WTC11 (cell line): Measurements from ENCODE around the gene UNC119B. TPM values are rescaled to one million over a fixed set of nuclear protein-coding genes. Genes with fewer than 3 reads are reported as not detected.

Experiments used
- ATAC-seq: fragments of 200-7000 bp; cut with Tn5 transposase; 2 replicates; pipeline ENCODE4 v1.10.0; 2021; ENCODE audit warnings: mild to moderate bottlenecking, moderate library complexity
- CTCF ChIA-PET: fragments of 300-600 bp; sonication (Branson Sonifier 250); formaldehyde crosslinking; loops from one replicate; lab custom pipeline; 2021; ENCODE audit warnings: antibody characterized with exemption; lab: Charles Lee
- POLR2A ChIA-PET: fragments of 350-600 bp; sonication (Branson Sonifier 250); formaldehyde crosslinking; loops from one replicate; lab custom pipeline; 2021; ENCODE audit warnings: antibody characterized with exemption; lab: Charles Lee
- DNase-seq: peaks from one replicate; pipeline ENCODE4 v3.0.0; 2021; ENCODE audit warnings: low spot score
- H3K27ac Mint-ChIP-seq: 2 replicates; pipeline ENCODE4 v1.8.0; 2021; ENCODE audit warnings: mixed read lengths
- H3K27me3 Mint-ChIP-seq: 2 replicates; pipeline ENCODE4 v1.8.0; 2021; ENCODE audit warnings: low read depth, mild to moderate bottlenecking, moderate library complexity, mixed read lengths
- H3K36me3 Mint-ChIP-seq: 2 replicates; pipeline ENCODE4 v1.8.0; 2021; ENCODE audit warnings: mixed read lengths
- H3K4me1 Mint-ChIP-seq: 2 replicates; pipeline ENCODE4 v1.8.0; 2022; ENCODE audit warnings: mixed read lengths
- H3K4me3 Mint-ChIP-seq: 2 replicates; pipeline ENCODE4 v1.8.0; 2021; ENCODE audit warnings: mild to moderate bottlenecking, moderate library complexity, mixed read lengths
- H3K9me3 Mint-ChIP-seq: 2 replicates; pipeline ENCODE4 v1.8.0; 2021; ENCODE audit warnings: mixed read lengths
- CREB1 ChIP-seq: sonication (generic); formaldehyde crosslinking; IDR thresholded peaks from 2 replicates; pipeline ENCODE4 v1.8.0; 2023; ENCODE audit warnings: mild to moderate bottlenecking, missing genetic modification reagents
- ELF4 ChIP-seq: sonication (generic); formaldehyde crosslinking; IDR thresholded peaks from 2 replicates; pipeline ENCODE4 v1.8.1; 2022; ENCODE audit warnings: low read depth, mild to moderate bottlenecking, moderate library complexity, missing genetic modification reagents
- EMX1 ChIP-seq: fragments of 250-450 bp; sonication (Bioruptor Pico); IDR thresholded peaks from 2 replicates; pipeline ENCODE4 v1.8.0; 2021; ENCODE audit warnings: mild to moderate bottlenecking
- NFATC4 ChIP-seq: fragments of 250-450 bp; sonication (Bioruptor Pico); IDR thresholded peaks from 2 replicates; pipeline ENCODE4 v1.9.0; 2021; ENCODE audit warnings: mild to moderate bottlenecking
- NFYB ChIP-seq: sonication (generic); formaldehyde crosslinking; conservative IDR thresholded peaks from 2 replicates; pipeline ENCODE4 v1.8.0; 2022; ENCODE audit warnings: low read depth, missing genetic modification reagents
- RORB ChIP-seq: fragments of 250-450 bp; sonication (Bioruptor Pico); IDR thresholded peaks from 2 replicates; pipeline ENCODE4 v1.9.0; 2021; ENCODE audit warnings: mild to moderate bottlenecking
- SOX15 ChIP-seq: fragments of 250-450 bp; sonication (Bioruptor Pico); IDR thresholded peaks from 2 replicates; pipeline ENCODE4 v1.9.0; 2021; ENCODE audit warnings: mild to moderate bottlenecking
- ZBTB21 ChIP-seq: sonication (generic); formaldehyde crosslinking; IDR thresholded peaks from 2 replicates; pipeline ENCODE4 v1.8.1; 2023; ENCODE audit warnings: mild to moderate bottlenecking, missing genetic modification reagents, borderline replicate concordance
- ZNF138 ChIP-seq: sonication (generic); formaldehyde crosslinking; conservative IDR thresholded peaks from 2 replicates; pipeline ENCODE4 v1.8.1; 2022; ENCODE audit warnings: mild to moderate bottlenecking, moderate library complexity, missing genetic modification reagents
- ZNF263 ChIP-seq: sonication (generic); formaldehyde crosslinking; IDR thresholded peaks from 2 replicates; pipeline ENCODE4 v1.8.1; 2022; ENCODE audit warnings: low read depth, mild to moderate bottlenecking, moderate library complexity, missing genetic modification reagents
- ZNF671 ChIP-seq: fragments of 250-450 bp; sonication (Bioruptor Pico); IDR thresholded peaks from 2 replicates; pipeline ENCODE4 v1.8.0; 2021; ENCODE audit warnings: mild to moderate bottlenecking
- total RNA-seq: library from RNA; stranded (reverse); gene quantifications from 3 replicates; pipeline ENCODE4 v1.2.3, GENCODE V29; 2021
- TF ChIP-seq, protein P1 (sequence below): fragments of 200-600 bp; IDR thresholded peaks from 2 replicates; pipeline ENCODE4 v1.8.0; 2022; ENCODE audit warnings: antibody characterized with exemption
- TF ChIP-seq, protein P2 (sequence below): sonication (generic); formaldehyde crosslinking; IDR thresholded peaks from 2 replicates; pipeline ENCODE4 v1.8.1; 2022; ENCODE audit warnings: mild to moderate bottlenecking, moderate library complexity, missing genetic modification reagents
- TF ChIP-seq, protein P3 (sequence below): sonication (generic); formaldehyde crosslinking; IDR thresholded peaks from 2 replicates; pipeline ENCODE4 v1.8.0; 2023; ENCODE audit warnings: missing genetic modification reagents
- TF ChIP-seq, protein P4 (sequence below): sonication (generic); formaldehyde crosslinking; IDR thresholded peaks from 2 replicates; pipeline ENCODE4 v1.8.0; 2022; ENCODE audit warnings: mild to moderate bottlenecking, missing genetic modification reagents
- TF ChIP-seq, protein P5 (sequence below): sonication (generic); formaldehyde crosslinking; IDR thresholded peaks from 2 replicates; pipeline ENCODE4 v1.8.1; 2023; ENCODE audit warnings: mild to moderate bottlenecking, missing genetic modification reagents, borderline replicate concordance
- TF ChIP-seq, protein P6 (sequence below): fragments of 250-450 bp; sonication (Bioruptor Pico); IDR thresholded peaks from 2 replicates; pipeline ENCODE4 v1.9.0; 2021; ENCODE audit warnings: mild to moderate bottlenecking, borderline replicate concordance
- TF ChIP-seq, protein P7 (sequence below): sonication (generic); formaldehyde crosslinking; conservative IDR thresholded peaks from 2 replicates; pipeline ENCODE4 v1.8.1; 2023; ENCODE audit warnings: mild to moderate bottlenecking, low read depth, missing genetic modification reagents, moderate library complexity
- TF ChIP-seq, protein P8 (sequence below): sonication (generic); formaldehyde crosslinking; conservative IDR thresholded peaks from 2 replicates; pipeline ENCODE4 v1.8.1; 2022; ENCODE audit warnings: mild to moderate bottlenecking, missing genetic modification reagents

UNC119B gene
- total RNA-seq, 1 experiment from 2014 or later: 53.3 TPM

DNA sequence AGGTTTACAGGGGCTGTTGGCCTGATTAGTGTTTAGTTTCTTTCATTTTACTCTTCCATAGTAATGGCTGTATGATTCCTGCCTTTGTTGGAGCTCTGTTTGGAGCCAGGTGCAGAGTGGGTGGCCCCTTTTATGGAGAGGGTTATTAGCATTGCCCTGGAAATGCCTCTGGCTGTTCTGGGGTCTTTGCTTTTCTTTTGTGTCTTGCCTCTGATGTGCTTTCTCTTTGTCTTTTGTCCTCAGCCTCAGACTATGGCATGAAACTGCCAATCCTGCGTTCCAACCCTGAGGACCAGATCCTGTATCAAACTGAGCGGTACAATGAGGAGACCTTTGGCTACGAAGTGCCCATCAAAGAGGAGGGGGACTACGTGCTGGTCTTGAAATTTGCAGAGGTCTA lies 16.4 kb upstream of the UNC119B start:
- ATAC-seq: peak; percentile 71
- Mint-ChIP-seq H3K36me3 (peaks cover 45% of the 10 kb centered on the region), H3K4me3 (peak overlapping the region; percentile 37), H3K27ac (peak overlapping the region; percentile 95), H3K4me1 (peaks cover 59% of the 10 kb centered on the region), H3K9me3 (no peaks in the 10 kb centered on the region), H3K27me3 (no peaks in the 10 kb centered on the region)
- TF ChIP-seq CREB1 (no peak), ELF4 (CRISPR knock-in tag) (no peak), ZBTB21 (CRISPR knock-in tag) (no peak), EMX1 (CRISPR knock-in tag) (no peak), NFATC4 (CRISPR knock-in tag) (no peak), ZNF138 (CRISPR knock-in tag) (no peak), RORB (CRISPR knock-in tag) (no peak)
- TF ChIP-seq, protein P1, sequence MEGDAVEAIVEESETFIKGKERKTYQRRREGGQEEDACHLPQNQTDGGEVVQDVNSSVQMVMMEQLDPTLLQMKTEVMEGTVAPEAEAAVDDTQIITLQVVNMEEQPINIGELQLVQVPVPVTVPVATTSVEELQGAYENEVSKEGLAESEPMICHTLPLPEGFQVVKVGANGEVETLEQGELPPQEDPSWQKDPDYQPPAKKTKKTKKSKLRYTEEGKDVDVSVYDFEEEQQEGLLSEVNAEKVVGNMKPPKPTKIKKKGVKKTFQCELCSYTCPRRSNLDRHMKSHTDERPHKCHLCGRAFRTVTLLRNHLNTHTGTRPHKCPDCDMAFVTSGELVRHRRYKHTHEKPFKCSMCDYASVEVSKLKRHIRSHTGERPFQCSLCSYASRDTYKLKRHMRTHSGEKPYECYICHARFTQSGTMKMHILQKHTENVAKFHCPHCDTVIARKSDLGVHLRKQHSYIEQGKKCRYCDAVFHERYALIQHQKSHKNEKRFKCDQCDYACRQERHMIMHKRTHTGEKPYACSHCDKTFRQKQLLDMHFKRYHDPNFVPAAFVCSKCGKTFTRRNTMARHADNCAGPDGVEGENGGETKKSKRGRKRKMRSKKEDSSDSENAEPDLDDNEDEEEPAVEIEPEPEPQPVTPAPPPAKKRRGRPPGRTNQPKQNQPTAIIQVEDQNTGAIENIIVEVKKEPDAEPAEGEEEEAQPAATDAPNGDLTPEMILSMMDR: no peak
- TF ChIP-seq, protein P2, sequence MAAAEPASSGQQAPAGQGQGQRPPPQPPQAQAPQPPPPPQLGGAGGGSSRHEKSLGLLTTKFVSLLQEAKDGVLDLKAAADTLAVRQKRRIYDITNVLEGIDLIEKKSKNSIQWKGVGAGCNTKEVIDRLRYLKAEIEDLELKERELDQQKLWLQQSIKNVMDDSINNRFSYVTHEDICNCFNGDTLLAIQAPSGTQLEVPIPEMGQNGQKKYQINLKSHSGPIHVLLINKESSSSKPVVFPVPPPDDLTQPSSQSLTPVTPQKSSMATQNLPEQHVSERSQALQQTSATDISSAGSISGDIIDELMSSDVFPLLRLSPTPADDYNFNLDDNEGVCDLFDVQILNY (CRISPR knock-in tag): no peak
- TF ChIP-seq, protein P3, sequence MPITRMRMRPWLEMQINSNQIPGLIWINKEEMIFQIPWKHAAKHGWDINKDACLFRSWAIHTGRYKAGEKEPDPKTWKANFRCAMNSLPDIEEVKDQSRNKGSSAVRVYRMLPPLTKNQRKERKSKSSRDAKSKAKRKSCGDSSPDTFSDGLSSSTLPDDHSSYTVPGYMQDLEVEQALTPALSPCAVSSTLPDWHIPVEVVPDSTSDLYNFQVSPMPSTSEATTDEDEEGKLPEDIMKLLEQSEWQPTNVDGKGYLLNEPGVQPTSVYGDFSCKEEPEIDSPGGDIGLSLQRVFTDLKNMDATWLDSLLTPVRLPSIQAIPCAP: no peak
- TF ChIP-seq, protein P4, sequence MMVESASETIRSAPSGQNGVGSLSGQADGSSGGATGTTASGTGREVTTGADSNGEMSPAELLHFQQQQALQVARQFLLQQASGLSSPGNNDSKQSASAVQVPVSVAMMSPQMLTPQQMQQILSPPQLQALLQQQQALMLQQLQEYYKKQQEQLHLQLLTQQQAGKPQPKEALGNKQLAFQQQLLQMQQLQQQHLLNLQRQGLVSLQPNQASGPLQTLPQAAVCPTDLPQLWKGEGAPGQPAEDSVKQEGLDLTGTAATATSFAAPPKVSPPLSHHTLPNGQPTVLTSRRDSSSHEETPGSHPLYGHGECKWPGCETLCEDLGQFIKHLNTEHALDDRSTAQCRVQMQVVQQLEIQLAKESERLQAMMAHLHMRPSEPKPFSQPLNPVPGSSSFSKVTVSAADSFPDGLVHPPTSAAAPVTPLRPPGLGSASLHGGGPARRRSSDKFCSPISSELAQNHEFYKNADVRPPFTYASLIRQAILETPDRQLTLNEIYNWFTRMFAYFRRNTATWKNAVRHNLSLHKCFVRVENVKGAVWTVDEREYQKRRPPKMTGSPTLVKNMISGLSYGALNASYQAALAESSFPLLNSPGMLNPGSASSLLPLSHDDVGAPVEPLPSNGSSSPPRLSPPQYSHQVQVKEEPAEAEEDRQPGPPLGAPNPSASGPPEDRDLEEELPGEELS: no peak
- POLR2A ChIA-PET: no interaction called here
- DNase-seq: no peak
- CTCF ChIA-PET: interaction anchor here (0.6 to 1.5 kb wide), 2 partner anchors 17 to 45 kb away, joined by 3 to 8 read pairs; no protein-coding TSS in a partner anchor

DNA sequence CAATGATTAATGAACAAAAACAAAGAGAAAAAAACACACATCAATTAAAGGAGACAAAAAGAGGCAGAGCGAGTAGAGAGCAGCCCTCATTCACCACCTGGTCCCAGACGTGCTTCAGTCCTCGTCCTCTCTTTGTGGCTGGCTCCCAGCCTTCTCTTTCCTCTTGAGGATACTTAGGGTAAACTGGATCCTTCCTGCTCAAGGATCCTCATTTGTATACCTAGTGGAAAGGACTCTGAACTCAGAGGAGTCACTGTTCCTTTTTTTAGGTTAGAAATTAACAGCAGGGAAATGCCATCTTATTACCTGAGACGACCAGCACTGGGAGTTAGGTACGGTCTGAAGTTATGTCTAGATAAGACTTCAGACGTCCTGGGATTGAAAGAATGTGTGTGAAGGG lies 13.6 kb upstream of the UNC119B start:
- CTCF ChIA-PET: no interaction called here
- ATAC-seq (no peak), DNase-seq (no peak)
- Mint-ChIP-seq H3K4me1 (peaks cover 32% of the 10 kb centered on the region), H3K27ac (no peak overlapping the region), H3K4me3 (no peak overlapping the region), H3K9me3 (no peaks in the 10 kb centered on the region), H3K27me3 (no peaks in the 10 kb centered on the region), H3K36me3 (peaks cover 71% of the 10 kb centered on the region)
- POLR2A ChIA-PET: no interaction called here
- TF ChIP-seq ZNF671 (CRISPR knock-in tag) (no peak), ZNF263 (CRISPR knock-in tag) (no peak), SOX15 (no peak), NFYB (CRISPR knock-in tag) (no peak)
- TF ChIP-seq, protein P5, sequence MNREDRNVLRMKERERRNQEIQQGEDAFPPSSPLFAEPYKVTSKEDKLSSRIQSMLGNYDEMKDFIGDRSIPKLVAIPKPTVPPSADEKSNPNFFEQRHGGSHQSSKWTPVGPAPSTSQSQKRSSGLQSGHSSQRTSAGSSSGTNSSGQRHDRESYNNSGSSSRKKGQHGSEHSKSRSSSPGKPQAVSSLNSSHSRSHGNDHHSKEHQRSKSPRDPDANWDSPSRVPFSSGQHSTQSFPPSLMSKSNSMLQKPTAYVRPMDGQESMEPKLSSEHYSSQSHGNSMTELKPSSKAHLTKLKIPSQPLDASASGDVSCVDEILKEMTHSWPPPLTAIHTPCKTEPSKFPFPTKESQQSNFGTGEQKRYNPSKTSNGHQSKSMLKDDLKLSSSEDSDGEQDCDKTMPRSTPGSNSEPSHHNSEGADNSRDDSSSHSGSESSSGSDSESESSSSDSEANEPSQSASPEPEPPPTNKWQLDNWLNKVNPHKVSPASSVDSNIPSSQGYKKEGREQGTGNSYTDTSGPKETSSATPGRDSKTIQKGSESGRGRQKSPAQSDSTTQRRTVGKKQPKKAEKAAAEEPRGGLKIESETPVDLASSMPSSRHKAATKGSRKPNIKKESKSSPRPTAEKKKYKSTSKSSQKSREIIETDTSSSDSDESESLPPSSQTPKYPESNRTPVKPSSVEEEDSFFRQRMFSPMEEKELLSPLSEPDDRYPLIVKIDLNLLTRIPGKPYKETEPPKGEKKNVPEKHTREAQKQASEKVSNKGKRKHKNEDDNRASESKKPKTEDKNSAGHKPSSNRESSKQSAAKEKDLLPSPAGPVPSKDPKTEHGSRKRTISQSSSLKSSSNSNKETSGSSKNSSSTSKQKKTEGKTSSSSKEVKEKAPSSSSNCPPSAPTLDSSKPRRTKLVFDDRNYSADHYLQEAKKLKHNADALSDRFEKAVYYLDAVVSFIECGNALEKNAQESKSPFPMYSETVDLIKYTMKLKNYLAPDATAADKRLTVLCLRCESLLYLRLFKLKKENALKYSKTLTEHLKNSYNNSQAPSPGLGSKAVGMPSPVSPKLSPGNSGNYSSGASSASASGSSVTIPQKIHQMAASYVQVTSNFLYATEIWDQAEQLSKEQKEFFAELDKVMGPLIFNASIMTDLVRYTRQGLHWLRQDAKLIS: no peak
- TF ChIP-seq, protein P6, sequence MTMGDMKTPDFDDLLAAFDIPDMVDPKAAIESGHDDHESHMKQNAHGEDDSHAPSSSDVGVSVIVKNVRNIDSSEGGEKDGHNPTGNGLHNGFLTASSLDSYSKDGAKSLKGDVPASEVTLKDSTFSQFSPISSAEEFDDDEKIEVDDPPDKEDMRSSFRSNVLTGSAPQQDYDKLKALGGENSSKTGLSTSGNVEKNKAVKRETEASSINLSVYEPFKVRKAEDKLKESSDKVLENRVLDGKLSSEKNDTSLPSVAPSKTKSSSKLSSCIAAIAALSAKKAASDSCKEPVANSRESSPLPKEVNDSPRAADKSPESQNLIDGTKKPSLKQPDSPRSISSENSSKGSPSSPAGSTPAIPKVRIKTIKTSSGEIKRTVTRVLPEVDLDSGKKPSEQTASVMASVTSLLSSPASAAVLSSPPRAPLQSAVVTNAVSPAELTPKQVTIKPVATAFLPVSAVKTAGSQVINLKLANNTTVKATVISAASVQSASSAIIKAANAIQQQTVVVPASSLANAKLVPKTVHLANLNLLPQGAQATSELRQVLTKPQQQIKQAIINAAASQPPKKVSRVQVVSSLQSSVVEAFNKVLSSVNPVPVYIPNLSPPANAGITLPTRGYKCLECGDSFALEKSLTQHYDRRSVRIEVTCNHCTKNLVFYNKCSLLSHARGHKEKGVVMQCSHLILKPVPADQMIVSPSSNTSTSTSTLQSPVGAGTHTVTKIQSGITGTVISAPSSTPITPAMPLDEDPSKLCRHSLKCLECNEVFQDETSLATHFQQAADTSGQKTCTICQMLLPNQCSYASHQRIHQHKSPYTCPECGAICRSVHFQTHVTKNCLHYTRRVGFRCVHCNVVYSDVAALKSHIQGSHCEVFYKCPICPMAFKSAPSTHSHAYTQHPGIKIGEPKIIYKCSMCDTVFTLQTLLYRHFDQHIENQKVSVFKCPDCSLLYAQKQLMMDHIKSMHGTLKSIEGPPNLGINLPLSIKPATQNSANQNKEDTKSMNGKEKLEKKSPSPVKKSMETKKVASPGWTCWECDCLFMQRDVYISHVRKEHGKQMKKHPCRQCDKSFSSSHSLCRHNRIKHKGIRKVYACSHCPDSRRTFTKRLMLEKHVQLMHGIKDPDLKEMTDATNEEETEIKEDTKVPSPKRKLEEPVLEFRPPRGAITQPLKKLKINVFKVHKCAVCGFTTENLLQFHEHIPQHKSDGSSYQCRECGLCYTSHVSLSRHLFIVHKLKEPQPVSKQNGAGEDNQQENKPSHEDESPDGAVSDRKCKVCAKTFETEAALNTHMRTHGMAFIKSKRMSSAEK (CRISPR knock-in tag): no peak
- TF ChIP-seq, protein P7, sequence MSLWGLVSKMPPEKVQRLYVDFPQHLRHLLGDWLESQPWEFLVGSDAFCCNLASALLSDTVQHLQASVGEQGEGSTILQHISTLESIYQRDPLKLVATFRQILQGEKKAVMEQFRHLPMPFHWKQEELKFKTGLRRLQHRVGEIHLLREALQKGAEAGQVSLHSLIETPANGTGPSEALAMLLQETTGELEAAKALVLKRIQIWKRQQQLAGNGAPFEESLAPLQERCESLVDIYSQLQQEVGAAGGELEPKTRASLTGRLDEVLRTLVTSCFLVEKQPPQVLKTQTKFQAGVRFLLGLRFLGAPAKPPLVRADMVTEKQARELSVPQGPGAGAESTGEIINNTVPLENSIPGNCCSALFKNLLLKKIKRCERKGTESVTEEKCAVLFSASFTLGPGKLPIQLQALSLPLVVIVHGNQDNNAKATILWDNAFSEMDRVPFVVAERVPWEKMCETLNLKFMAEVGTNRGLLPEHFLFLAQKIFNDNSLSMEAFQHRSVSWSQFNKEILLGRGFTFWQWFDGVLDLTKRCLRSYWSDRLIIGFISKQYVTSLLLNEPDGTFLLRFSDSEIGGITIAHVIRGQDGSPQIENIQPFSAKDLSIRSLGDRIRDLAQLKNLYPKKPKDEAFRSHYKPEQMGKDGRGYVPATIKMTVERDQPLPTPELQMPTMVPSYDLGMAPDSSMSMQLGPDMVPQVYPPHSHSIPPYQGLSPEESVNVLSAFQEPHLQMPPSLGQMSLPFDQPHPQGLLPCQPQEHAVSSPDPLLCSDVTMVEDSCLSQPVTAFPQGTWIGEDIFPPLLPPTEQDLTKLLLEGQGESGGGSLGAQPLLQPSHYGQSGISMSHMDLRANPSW (CRISPR knock-in tag): no peak
- TF ChIP-seq, protein P8, sequence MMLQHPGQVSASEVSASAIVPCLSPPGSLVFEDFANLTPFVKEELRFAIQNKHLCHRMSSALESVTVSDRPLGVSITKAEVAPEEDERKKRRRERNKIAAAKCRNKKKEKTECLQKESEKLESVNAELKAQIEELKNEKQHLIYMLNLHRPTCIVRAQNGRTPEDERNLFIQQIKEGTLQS (CRISPR knock-in tag): no peak
